Stimulated activated CD8-positive, alpha-beta memory T cell treated with anti-CD3 and anti-CD28 coated beads, Interleukin-15, amount 100 ng/mL, for 1 hour (primary cell): ENCODE measurements around the gene HS6ST2.

ENCODE experiments used
- DNase-seq: peaks from one replicate; pipeline ENCODE4 v3.0.0-alpha.2; 2020; ENCODE audit warnings: low read depth

Gene HS6ST2

DNA sequence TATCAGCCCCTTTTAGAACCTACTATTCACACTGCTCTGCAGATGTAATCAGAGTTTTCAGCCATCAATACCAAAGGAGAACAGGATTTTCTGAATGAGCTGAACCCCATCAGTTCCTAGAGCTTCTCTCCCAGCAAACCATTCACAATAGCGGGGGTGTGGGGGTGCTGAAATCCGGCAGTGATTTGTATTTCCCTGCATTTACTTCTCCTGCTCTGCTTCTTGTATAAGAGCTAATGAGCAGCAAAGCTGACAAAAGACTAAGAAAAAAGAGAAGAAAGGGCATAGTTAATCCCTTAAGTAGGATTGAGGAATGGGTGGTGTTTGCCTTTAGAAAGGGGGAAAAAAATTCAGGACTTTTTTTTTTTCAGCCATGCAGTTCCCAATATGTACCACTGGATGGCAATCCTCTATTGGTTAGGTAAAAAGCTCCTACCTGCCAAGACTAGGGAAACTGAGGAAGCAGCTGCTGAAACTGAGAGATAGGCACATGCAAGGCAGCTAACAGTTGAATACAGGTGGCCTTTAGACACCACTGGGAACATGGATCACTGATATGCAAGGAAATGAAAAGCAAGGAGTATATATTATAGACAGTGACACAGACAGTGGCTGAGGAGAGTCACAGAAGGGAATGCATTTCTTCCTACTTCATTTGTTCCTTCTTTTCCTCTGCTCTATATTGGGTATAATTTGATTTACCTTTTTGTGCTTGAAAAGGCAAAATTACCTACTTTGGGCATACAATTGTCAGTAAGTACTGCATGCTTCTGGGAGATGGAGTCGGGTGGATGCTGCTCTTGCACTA lies 217.9 kb downstream of the HS6ST2 start:
- no peak for DNase-seq

DNA sequence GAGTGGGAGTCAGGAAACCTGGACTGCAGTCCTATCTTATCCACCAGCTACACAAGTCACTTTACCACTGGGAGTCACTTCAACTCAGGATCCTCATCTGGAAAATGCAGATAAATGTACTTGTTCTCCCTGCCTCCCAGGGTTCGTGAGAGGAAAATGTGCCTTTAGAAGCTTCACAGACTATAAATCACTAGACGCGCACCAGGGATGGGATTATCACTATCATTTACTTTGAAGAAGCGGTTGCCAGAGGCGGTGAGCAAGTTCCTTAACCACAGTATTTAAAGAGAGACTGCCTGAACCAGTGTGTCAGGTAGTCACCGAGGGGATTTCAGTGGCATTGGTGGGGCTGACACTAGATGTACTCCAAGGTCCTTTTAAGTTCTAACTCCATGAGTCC lies 219.5 kb downstream of the HS6ST2 start:
- DNase-seq: no peak

DNA sequence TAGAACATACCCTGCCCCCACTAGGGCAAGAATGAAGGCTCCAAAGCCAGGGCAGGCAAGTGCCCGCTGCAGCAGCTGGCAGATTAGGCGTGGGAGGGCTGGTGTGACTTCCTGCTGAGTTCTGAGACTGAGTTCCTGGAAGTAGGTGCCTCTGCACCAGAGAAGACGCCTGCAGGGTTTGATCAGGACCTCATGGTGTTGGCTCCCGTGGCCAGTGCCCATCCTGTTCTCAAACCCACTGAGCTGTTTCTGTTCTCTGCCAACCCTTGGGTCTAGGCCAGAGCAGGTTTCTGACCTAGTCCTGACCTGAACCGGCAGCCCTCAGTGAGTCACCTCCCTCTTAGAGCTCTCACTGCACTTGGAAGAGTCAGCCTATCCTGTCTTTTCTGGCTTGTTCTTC lies 220.7 kb downstream of the HS6ST2 start:
- DNase-seq: no peak

DNA sequence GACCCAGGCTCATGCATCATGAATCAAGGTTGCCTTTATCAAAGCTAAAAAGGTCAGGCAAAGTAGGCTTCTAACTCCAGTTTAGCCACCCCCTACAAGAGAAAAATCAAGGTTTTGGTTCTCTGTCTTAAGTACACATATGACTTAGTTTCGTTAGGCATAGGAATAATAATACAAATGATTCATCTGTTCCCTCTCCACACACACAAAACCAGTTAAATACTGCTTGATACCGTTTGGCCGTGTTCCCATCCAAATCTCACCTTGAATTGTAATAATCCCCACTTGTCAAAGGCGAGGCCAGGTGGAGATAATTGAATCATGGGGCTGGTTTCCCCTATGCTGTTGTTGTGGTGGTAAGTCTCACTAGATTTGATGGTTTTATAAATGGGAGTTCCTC lies 226.2 kb downstream of the HS6ST2 start:
- DNase-seq: no peak

DNA sequence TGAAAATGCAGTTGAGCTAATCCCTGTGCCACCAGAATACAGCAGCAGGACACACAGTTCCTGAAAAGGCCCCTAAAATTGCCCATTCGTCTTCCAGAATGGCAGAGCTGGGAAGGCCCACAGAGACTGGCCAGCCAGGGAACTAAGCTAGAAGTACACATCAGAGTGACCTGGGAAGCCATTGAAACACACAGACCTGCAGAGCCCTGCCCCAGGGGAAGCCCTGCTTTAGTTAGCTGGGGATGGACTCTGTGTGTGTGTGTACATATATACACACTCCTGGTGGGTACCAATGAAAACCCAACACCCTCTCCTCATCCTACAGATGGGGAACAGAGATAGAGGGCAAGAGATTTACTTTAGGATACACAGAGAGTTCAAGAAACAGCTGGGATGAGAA lies 227.7 kb downstream of the HS6ST2 start:
- DNase-seq: no peak

GRCh38 chrX:132730266-132730665 lies 228.2 kb downstream of the HS6ST2 start:
- no peak for DNase-seq

DNA sequence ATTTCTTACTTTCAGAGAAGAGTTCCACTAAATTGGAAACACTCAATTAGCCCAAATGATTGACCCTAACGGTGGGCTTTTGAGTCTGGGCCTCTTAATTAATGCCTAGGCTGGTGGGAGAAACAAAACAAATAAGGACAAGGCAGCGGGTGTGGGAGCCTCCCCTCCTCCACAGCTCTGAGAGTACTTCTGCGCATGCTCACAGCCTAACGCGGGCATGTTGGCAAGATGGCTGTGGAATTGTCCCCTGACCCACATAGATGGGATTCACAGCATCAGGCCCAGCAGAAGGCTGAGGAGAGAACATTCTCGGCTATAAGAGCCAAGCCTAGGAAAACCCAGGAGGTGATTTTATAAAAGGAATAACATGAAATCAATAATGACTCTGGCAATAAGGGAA lies 230.1 kb downstream of the HS6ST2 start:
- no peak for DNase-seq

DNA sequence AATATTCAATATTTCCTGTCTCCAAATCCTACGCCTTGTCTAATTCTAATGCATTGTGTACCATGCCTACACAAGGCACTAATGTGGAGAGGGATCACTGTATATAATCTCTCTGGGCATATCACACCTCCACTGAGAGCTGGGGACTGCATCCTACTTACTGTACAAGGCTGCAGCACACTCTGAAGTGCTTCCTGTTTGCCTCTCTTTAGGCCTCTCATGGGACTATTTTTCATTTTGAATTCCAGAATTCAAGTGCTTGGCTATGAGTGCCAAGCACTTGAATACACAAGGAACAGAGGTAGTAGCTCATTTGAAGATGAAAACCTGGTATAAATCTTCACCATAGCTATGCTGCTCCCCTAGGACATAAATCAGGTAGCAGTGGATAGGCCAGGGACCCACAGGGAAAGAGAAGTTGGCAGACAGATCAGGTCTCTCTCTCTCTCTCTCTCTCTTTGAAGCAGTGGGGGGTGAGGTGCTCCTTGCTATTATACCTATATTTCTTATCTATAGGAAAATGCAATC lies 239.9 kb downstream of the HS6ST2 start:
- DNase-seq: no peak

- DNase-seq: no peak
Observed at GRCh38 chrX:132716006-132716405, 242.4 kb downstream of the HS6ST2 start.

- DNase-seq: no peak
Observed at GRCh38 chrX:132714913-132715312, 243.5 kb downstream of the HS6ST2 start.

DNA sequence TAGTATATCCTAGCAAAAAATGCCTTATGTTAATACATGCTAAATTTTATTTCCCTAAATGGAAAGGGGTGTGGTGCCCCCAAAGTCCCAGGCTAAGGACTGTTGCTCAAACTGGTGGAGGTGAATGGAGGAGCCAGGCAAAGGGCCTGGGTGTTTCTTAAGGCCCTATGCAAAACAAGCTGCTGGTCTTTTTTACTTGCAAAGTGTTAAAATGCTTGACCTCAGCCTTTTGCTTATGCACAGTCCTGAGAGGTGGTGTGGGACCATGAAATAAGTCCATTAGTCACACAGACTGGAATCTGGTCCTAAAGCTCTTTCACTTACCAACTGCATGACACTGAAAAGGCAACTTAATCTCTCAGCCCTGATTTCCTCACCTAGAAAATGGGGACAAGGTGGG lies 246.1 kb downstream of the HS6ST2 start:
- no peak for DNase-seq

GRCh38 chrX:132710656-132711155 lies 247.7 kb downstream of the HS6ST2 start:
- no peak for DNase-seq

DNA sequence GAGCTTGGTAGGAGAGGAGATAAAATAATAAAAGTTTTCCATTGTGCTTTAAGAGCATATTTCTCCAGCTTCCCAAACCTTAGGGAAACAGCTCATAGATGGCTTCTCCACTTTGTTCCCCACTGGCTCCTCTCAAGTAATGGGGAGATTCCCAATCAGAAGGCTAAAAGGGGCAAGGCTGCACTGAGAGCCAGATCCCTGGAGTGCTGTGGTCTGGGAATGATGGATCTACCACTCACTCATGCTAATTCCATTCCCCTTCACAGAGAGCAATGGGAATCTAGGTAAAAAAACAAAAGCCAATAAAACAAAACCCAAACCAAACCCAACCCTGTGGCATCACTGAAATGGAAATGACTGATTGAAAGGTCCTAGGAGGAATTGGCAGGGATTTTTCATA lies 249.9 kb downstream of the HS6ST2 start:
- DNase-seq: no peak

- DNase-seq: no peak
Observed at GRCh38 chrX:132704769-132705168, 253.7 kb downstream of the HS6ST2 start.

GRCh38 chrX:132694382-132694781 lies 264.0 kb downstream of the HS6ST2 start:
- DNase-seq: no peak

DNA sequence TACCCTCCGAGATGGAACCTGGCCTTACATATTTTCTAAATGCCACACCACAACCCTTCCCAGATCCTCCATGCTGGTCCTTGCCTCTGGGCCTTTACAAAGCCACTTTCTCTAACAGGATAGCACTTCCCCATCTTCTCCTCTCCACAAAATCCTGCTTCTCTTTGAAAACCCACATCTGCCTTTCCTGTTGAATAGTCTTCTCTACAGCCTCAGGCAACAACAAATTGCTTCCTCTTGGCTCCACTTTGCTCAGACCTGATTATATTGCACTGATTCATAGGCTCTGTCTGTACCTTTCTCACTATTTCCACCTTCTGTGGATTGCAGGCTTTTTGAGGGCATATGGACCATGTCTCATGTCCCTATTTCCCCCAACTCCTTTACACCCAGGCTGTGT lies 265.9 kb downstream of the HS6ST2 start:
- no peak for DNase-seq

- DNase-seq: no peak
Observed at GRCh38 chrX:132692066-132692465, 266.4 kb downstream of the HS6ST2 start.

DNA sequence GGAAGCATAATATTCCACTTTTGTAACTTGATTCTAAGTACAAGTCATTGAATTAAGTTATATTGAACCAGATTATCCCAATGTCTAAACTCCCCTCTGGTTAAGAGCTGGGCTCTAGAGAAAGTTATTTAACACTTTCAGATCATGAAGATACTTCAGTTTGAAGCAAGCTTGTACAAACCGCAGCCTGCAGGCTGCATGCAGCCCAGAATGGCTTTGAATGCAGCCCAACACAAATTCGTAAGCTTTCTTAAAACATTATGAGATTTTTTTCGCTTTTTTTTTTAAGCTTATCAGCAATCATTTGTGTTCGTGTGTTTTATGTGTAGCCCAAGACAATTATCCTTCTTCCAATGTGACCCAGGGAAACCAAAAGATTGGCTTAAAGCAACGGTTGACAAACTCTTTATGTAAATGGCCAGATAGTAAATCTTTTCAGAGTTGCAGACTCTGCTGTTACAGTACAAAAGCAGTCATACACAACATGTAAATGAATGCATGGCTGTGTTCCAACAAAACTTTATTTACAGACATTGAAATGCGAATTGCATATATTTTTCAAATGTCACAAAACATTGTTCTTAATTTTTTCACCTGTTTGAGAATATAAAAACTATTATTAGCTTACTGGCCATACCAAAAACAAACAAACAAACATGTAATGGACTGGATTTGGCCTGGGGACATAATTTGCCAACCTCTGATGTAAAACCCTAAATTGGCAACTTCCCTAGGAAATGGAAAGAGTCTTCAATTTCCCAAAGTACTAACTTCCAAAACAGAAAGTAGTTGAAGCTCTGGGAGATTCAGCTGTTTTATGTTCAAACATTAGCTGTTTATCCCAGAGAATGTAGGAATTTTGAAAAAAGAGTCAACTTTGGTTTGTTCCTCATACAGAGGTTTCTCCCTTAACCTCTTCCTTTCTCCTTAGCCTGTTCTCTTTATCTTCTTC lies 268.5 kb downstream of the HS6ST2 start:
- DNase-seq: no peak

DNA sequence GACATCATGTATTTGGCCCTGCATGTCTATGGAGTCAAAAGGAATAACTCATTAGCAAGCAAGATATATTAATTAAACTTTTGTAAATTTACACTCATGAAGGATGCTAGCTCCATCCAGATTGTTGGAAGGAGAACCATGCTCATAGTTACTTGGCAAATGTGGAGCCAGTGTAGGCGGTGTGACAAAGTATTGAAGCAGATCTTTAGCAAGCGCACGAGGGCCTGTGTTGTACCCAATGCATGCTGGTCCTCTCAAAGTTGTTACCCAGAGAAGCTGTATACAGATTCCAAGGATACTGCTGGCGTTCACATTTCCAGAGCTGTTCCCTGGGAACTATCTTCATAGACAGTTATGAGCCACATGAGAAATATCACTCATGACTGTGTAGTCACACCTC lies 273.2 kb downstream of the HS6ST2 start:
- DNase-seq: no peak

DNA sequence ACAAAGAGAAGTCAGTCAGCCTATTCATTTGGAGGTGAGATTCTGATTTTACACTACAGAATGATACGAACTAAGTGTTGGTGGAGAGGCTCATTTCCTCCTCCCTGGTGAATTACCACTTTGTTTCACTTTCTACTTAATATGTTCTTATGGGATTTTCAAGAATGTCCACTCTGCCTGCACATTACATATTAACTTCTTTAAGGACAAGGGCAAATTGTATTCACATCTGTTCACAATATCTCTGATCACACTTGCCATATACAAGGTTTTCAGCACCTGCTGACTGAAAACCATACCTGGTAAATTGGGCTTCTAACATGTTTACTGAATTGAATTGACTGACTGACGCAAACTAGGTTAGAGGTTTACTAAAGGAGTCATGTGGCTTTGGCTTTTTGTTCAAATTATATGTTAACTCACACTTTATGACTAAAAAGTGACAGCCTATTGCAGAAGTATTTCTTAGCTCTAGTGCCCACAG lies 281.2 kb downstream of the HS6ST2 start:
- DNase-seq: no peak

DNA sequence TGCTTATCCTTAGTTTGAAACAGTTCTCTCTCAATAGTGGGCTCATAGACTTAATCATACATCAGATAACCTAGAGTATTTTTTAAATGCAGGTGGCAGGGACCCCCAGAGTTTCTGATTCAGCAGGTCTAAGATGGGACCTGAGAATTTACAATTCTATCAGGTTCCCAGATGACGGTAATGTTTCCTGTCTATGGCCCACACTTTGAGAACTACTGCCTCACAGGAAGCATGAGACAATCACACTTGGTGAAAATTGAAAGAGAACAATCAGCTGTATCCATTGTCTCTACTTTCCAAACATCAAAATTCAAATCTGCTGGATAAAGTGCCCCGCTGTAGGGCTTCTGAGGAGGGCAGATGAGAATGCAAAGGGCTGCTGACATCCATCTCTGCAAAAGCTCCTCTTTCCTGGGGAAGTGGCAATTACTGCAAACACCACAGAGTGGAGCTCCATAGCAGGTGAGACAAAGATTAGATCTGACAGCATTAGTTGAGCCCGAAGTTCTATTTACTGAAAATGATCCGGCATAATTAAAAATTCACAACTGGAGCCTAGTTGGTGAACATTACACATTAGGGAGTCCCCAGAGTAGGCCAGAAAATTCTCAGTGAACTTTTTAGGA lies 281.8 kb downstream of the HS6ST2 start:
- DNase-seq: no peak

GRCh38 chrX:132676102-132676501 lies 282.3 kb downstream of the HS6ST2 start:
- no peak for DNase-seq
